ENCODE results near the gene AFF3. TPM values are rescaled to one million over a fixed set of nuclear protein-coding genes. Genes with fewer than 3 reads are reported as not detected.

AFF3 gene
- total RNA-seq, 5 donors from 2014 or later (not counting 1 experiment from before 2014, with no cell fraction given), result 9.9 to 23.5 (median 11.5) TPM

DNA sequence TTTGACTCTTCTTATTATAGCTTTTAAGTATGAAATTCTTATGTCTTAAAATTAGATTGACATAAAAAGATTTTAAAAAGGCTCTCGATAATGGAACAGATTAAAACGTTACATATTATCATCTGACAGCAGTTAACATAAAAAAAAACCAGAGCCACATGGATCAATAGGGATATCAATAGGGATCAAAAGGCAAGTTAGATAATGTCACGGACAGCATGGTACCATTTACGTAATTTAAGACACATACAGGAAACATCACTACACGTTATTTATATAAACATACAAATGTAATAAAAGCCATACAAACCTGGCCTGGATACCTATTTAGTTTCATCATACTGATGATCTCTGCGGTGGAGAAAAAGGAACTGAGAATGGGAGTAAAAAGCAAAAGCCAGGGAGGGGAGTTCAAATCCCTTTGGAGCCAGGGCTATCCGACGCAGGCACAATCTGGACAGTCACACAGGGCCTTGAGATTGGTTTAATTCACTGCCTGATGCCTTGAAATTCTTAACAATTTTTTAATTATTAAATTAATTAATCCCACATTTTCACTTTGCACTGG, 227.2 kb downstream of the AFF3 start:
- H3K4me3 Mint-ChIP-seq, result no peak overlapping the region
- H3K27me3 Mint-ChIP-seq, result no peaks in the 10 kb centered on the region
- WGBS (ENCODE audit: insufficient coverage), result no CpG with 5 or more reads among the region's 8 CpGs
- Histone ChIP-seq H3K27ac (ENCODE audit: low read length) (no peak overlapping the region), H3K27me3 (replicated peaks in 1 of 2; ENCODE audit: control insufficient read depth in 2 of 2, extremely low read depth in 1 of 2, insufficient read depth in 2 of 2, low read length in 1 of 2) (no peaks in the 10 kb centered on the region), H3K4me1 (ENCODE audit: control insufficient read depth in 1 of 2, extremely low read depth in 1 of 2, insufficient read depth in 2 of 2, low read length in 2 of 2) (no peaks in the 10 kb centered on the region), H3K36me3 (ENCODE audit: control insufficient read depth in 2 of 2, extremely low read depth in 1 of 2, insufficient read depth in 1 of 2, low read length in 1 of 2) (no peaks in the 10 kb centered on the region), H3K9me3 (no peaks in the 10 kb centered on the region), H3K4me3 (ENCODE audit: control insufficient read depth in 1 of 2, extremely low read depth in 1 of 2, low read length in 1 of 2) (no peak overlapping the region)
- no peaks in the 10 kb centered on the region for H3K4me1 Mint-ChIP-seq
- DNase-seq (no peak), ATAC-seq (replicated peaks in 1 of 4) (no peak)
- no peaks in the 10 kb centered on the region for H3K36me3 Mint-ChIP-seq
- ChIA-PET CTCF (interaction anchor here in 1 of 2 donors (0.7 kb wide), 1 partner anchor 36 kb away, joined by 3 read pairs; no protein-coding TSS in a partner anchor), POLR2A (no interaction called here)
- H3K9me3 Mint-ChIP-seq, result peaks cover 0 to 2% (median 0%) of the 10 kb centered on the region in 3 donors
- no peak overlapping the region for H3K27ac Mint-ChIP-seq

DNA sequence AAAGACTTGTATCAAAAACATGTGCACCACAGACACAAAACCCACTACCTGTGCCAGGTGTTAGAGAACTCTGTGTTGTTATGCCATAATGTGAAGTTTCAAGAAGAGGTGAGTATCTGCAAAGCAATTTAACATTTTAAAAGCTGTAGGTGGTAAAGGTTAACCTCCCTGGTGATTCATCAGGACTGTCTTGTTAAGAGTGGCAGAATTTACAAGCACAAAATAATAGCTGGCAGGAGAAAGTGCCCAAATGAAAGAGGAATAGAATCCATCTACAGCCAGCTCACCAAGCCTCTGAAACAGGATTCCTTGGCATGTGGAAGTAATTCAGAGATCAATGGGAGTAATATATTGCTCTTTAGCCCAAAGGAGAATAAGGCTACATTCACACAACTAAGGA, 230.7 kb downstream of the AFF3 start:
- DNase-seq, result no peak
- Mint-ChIP-seq H3K27me3 (no peaks in the 10 kb centered on the region), H3K27ac (no peak overlapping the region), H3K4me3 (no peak overlapping the region), H3K36me3 (no peaks in the 10 kb centered on the region), H3K9me3 (no peaks in the 10 kb centered on the region), H3K4me1 (no peaks in the 10 kb centered on the region)
- CTCF ChIA-PET, result no interaction called here
- no peaks in the 10 kb centered on the region for H3K27me3 ChIP-seq (replicated peaks in 1 of 2; ENCODE audit: control insufficient read depth in 2 of 2, extremely low read depth in 1 of 2, insufficient read depth in 2 of 2, low read length in 1 of 2)
- H3K4me3 ChIP-seq (ENCODE audit: control insufficient read depth in 1 of 2, extremely low read depth in 1 of 2, low read length in 1 of 2), result no peak overlapping the region
- H3K9me3 ChIP-seq, result no peaks in the 10 kb centered on the region
- H3K27ac ChIP-seq (ENCODE audit: low read length), result no peak overlapping the region
- POLR2A ChIA-PET, result interaction anchor here in 1 of 2 donors (0.6 kb wide), 1 partner anchor 9 kb away, joined by 3 read pairs; no protein-coding TSS in a partner anchor
- no peaks in the 10 kb centered on the region for H3K4me1 ChIP-seq (ENCODE audit: control insufficient read depth in 1 of 2, extremely low read depth in 1 of 2, insufficient read depth in 2 of 2, low read length in 2 of 2)
- no peak for ATAC-seq (replicated peaks in 1 of 4)
- H3K36me3 ChIP-seq (ENCODE audit: control insufficient read depth in 2 of 2, extremely low read depth in 1 of 2, insufficient read depth in 1 of 2, low read length in 1 of 2), result no peaks in the 10 kb centered on the region

DNA sequence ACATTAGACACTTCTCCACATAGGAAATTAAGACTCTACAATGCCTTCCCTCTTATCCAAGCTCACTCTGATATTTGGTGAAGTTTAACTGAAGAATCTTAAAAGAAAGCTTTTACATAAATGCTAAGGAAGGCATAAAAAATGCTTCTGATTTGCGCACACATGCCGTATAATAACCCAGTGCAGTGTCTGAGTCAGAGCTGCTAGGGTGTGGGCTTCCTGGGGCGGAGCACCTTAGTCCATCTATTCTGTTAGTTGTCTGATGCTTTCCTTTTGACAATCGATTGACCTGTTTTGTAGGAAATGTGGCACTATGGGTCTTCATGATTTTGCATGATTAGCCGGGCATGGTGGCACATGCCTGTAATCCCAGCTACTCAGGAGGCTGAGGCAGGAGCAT, 231.5 kb downstream of the AFF3 start:
- POLR2A ChIA-PET, result no interaction called here
- Mint-ChIP-seq H3K36me3 (no peaks in the 10 kb centered on the region), H3K4me1 (no peaks in the 10 kb centered on the region), H3K27me3 (no peaks in the 10 kb centered on the region), H3K9me3 (no peaks in the 10 kb centered on the region), H3K4me3 (no peak overlapping the region), H3K27ac (no peak overlapping the region)
- Histone ChIP-seq H3K27ac (ENCODE audit: low read length) (no peak overlapping the region), H3K27me3 (replicated peaks in 1 of 2; ENCODE audit: control insufficient read depth in 2 of 2, extremely low read depth in 1 of 2, insufficient read depth in 2 of 2, low read length in 1 of 2) (no peaks in the 10 kb centered on the region), H3K4me3 (ENCODE audit: control insufficient read depth in 1 of 2, extremely low read depth in 1 of 2, low read length in 1 of 2) (no peak overlapping the region), H3K9me3 (no peaks in the 10 kb centered on the region), H3K36me3 (ENCODE audit: control insufficient read depth in 2 of 2, extremely low read depth in 1 of 2, insufficient read depth in 1 of 2, low read length in 1 of 2) (no peaks in the 10 kb centered on the region), H3K4me1 (ENCODE audit: control insufficient read depth in 1 of 2, extremely low read depth in 1 of 2, insufficient read depth in 2 of 2, low read length in 2 of 2) (no peaks in the 10 kb centered on the region)
- no peak for ATAC-seq (replicated peaks in 1 of 4)
- CTCF ChIA-PET, result no interaction called here
- no peak for DNase-seq
- WGBS (ENCODE audit: insufficient coverage), result 95% methylated on average over 3 of the region's 5 CpGs

DNA sequence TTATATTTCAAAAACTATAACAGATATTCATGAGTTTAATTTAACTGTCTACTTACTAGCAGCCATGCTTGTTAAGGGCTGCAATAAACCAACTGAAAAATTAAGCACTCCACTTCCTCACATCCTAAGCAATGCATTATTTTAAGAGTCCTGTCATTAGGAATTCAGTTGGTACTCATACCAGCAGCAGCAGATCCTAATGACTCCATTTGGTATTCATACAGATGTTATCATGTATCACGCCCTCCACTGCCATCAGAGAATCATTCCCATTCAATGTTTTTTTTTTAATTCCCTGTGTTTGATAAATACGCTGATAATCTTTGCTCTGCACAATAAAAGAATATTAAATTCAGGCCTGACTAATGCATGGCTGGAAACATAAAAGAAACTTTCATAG, 236.8 kb downstream of the AFF3 start:
- Mint-ChIP-seq H3K27me3 (no peaks in the 10 kb centered on the region), H3K27ac (no peak overlapping the region), H3K9me3 (no peaks in the 10 kb centered on the region), H3K36me3 (no peaks in the 10 kb centered on the region), H3K4me3 (no peak overlapping the region), H3K4me1 (no peaks in the 10 kb centered on the region)
- Histone ChIP-seq H3K9me3 (no peaks in the 10 kb centered on the region), H3K27ac (ENCODE audit: low read length) (no peak overlapping the region), H3K36me3 (ENCODE audit: control insufficient read depth in 2 of 2, extremely low read depth in 1 of 2, insufficient read depth in 1 of 2, low read length in 1 of 2) (no peaks in the 10 kb centered on the region), H3K4me1 (ENCODE audit: control insufficient read depth in 1 of 2, extremely low read depth in 1 of 2, insufficient read depth in 2 of 2, low read length in 2 of 2) (no peaks in the 10 kb centered on the region), H3K4me3 (ENCODE audit: control insufficient read depth in 1 of 2, extremely low read depth in 1 of 2, low read length in 1 of 2) (no peak overlapping the region), H3K27me3 (replicated peaks in 1 of 2; ENCODE audit: control insufficient read depth in 2 of 2, extremely low read depth in 1 of 2, insufficient read depth in 2 of 2, low read length in 1 of 2) (no peaks in the 10 kb centered on the region)
- no peak for DNase-seq
- CTCF ChIA-PET, result no interaction called here
- WGBS (ENCODE audit: insufficient coverage), result no CpG with 5 or more reads among the region's 2 CpGs
- POLR2A ChIA-PET, result no interaction called here
- no peak for ATAC-seq (replicated peaks in 1 of 4)

- H3K27ac Mint-ChIP-seq, result no peak overlapping the region
- no peaks in the 10 kb centered on the region for H3K36me3 Mint-ChIP-seq
- POLR2A ChIA-PET, result no interaction called here
- CTCF ChIA-PET, result no interaction called here
- H3K27me3 Mint-ChIP-seq, result no peaks in the 10 kb centered on the region
- Histone ChIP-seq H3K27ac (ENCODE audit: low read length) (no peak overlapping the region), H3K27me3 (replicated peaks in 1 of 2; ENCODE audit: control insufficient read depth in 2 of 2, extremely low read depth in 1 of 2, insufficient read depth in 2 of 2, low read length in 1 of 2) (no peaks in the 10 kb centered on the region), H3K4me3 (ENCODE audit: control insufficient read depth in 1 of 2, extremely low read depth in 1 of 2, low read length in 1 of 2) (no peak overlapping the region), H3K9me3 (no peaks in the 10 kb centered on the region), H3K4me1 (ENCODE audit: control insufficient read depth in 1 of 2, extremely low read depth in 1 of 2, insufficient read depth in 2 of 2, low read length in 2 of 2) (no peaks in the 10 kb centered on the region), H3K36me3 (ENCODE audit: control insufficient read depth in 2 of 2, extremely low read depth in 1 of 2, insufficient read depth in 1 of 2, low read length in 1 of 2) (no peaks in the 10 kb centered on the region)
- no peaks in the 10 kb centered on the region for H3K9me3 Mint-ChIP-seq
- ATAC-seq (replicated peaks in 1 of 4) (no peak), DNase-seq (no peak)
- H3K4me1 Mint-ChIP-seq, result no peaks in the 10 kb centered on the region
- H3K4me3 Mint-ChIP-seq, result no peak overlapping the region
- WGBS (ENCODE audit: insufficient coverage), result 95% methylated on average over 4 of the region's 5 CpGs
These were observed 237.4 kb downstream of the AFF3 start for GRCh38 chr2:99905025-99905424.

GRCh38 chr2:99903981-99904380, 238.4 kb downstream of the AFF3 start:
- ATAC-seq (replicated peaks in 1 of 4) (no peak), DNase-seq (no peak)
- Histone ChIP-seq H3K4me1 (ENCODE audit: control insufficient read depth in 1 of 2, extremely low read depth in 1 of 2, insufficient read depth in 2 of 2, low read length in 2 of 2) (no peaks in the 10 kb centered on the region), H3K4me3 (ENCODE audit: control insufficient read depth in 1 of 2, extremely low read depth in 1 of 2, low read length in 1 of 2) (no peak overlapping the region), H3K27ac (ENCODE audit: low read length) (no peak overlapping the region), H3K9me3 (no peaks in the 10 kb centered on the region), H3K27me3 (replicated peaks in 1 of 2; ENCODE audit: control insufficient read depth in 2 of 2, extremely low read depth in 1 of 2, insufficient read depth in 2 of 2, low read length in 1 of 2) (no peaks in the 10 kb centered on the region), H3K36me3 (ENCODE audit: control insufficient read depth in 2 of 2, extremely low read depth in 1 of 2, insufficient read depth in 1 of 2, low read length in 1 of 2) (no peaks in the 10 kb centered on the region)
- no peaks in the 10 kb centered on the region for H3K27me3 Mint-ChIP-seq
- H3K27ac Mint-ChIP-seq, result no peak overlapping the region
- H3K9me3 Mint-ChIP-seq, result no peaks in the 10 kb centered on the region
- WGBS (ENCODE audit: insufficient coverage), result 84% methylated on average over 3 of the region's 5 CpGs
- ChIA-PET CTCF (no interaction called here), POLR2A (no interaction called here)
- no peaks in the 10 kb centered on the region for H3K36me3 Mint-ChIP-seq
- no peak overlapping the region for H3K4me3 Mint-ChIP-seq
- H3K4me1 Mint-ChIP-seq, result no peaks in the 10 kb centered on the region

GRCh38 chr2:99900556-99900955, 241.8 kb downstream of the AFF3 start:
- H3K4me3 Mint-ChIP-seq, result no peak overlapping the region
- peaks cover 0 to 2% of the 10 kb centered on the region in 2 experiments for H3K4me1 ChIP-seq (ENCODE audit: control insufficient read depth in 1 of 2, extremely low read depth in 1 of 2, insufficient read depth in 2 of 2, low read length in 2 of 2)
- no peak overlapping the region for H3K27ac ChIP-seq (ENCODE audit: low read length)
- no peak overlapping the region for H3K27ac Mint-ChIP-seq
- no peaks in the 10 kb centered on the region for H3K9me3 Mint-ChIP-seq
- CTCF ChIA-PET, result no interaction called here
- H3K27me3 Mint-ChIP-seq, result no peaks in the 10 kb centered on the region
- ATAC-seq (replicated peaks in 1 of 4) (no peak), DNase-seq (no peak)
- no peak overlapping the region for H3K4me3 ChIP-seq (ENCODE audit: control insufficient read depth in 1 of 2, extremely low read depth in 1 of 2, low read length in 1 of 2)
- no peaks in the 10 kb centered on the region for H3K36me3 ChIP-seq (ENCODE audit: control insufficient read depth in 2 of 2, extremely low read depth in 1 of 2, insufficient read depth in 1 of 2, low read length in 1 of 2)
- no peaks in the 10 kb centered on the region for H3K9me3 ChIP-seq
- no peaks in the 10 kb centered on the region for H3K4me1 Mint-ChIP-seq
- peaks cover 4% of the 10 kb centered on the region for H3K36me3 Mint-ChIP-seq
- POLR2A ChIA-PET, result no interaction called here
- 95% methylated on average over 5 of the region's 7 CpGs for WGBS (ENCODE audit: insufficient coverage)
- H3K27me3 ChIP-seq (replicated peaks in 1 of 2; ENCODE audit: control insufficient read depth in 2 of 2, extremely low read depth in 1 of 2, insufficient read depth in 2 of 2, low read length in 1 of 2), result no peaks in the 10 kb centered on the region

Measured in T-cell (primary cell).